Large intestine (tissue), 3 donors: ENCODE data around the gene CDK9. TPM values are rescaled to one million over a fixed set of nuclear protein-coding genes. Genes with fewer than 3 reads are reported as not detected.

ENCODE experiments used
- DNase-seq, 2 donors: peaks; one replicate each; pipeline versions ENCODE4 v3.0.0 to v3.0.0-alpha.2; 2013
- H3K27ac ChIP-seq: one replicate; pipeline ENCODE4 v1.5.1; 2013; ENCODE audit warnings: low read length
- H3K27me3 ChIP-seq: 2 replicates; pipeline ENCODE4 v1.6.1; 2013; ENCODE audit warnings: low read length; ENCODE audit not compliant: control insufficient read depth, insufficient read depth
- H3K36me3 ChIP-seq: 2 replicates; pipeline ENCODE4 v1.6.1; 2013; ENCODE audit warnings: low read length; ENCODE audit not compliant: control insufficient read depth, insufficient read depth
- H3K4me1 ChIP-seq: one replicate; pipeline ENCODE4 v1.6.1; 2013; ENCODE audit warnings: low read length; ENCODE audit not compliant: control insufficient read depth, insufficient read depth
- H3K4me3 ChIP-seq: one replicate; pipeline ENCODE4 v1.5.1; 2013; ENCODE audit warnings: low read length
- H3K9me3 ChIP-seq: one replicate; pipeline ENCODE4 v1.6.1; 2013; ENCODE audit warnings: mild to moderate bottlenecking, low read depth, low read length, moderate library complexity; ENCODE audit not compliant: control insufficient read depth
- WGBS: methylation state at CpG from one replicate; pipeline ENCODE4 v1.1.5; 2013; ENCODE audit warnings: low lambda C conversion rate; ENCODE audit not compliant: insufficient coverage; 5-methylcytosine and 5-hydroxymethylcytosine counted together
- polyA plus RNA-seq: library from polyadenylated mRNA; unstranded; fragments of 120-200 nt; gene quantifications from one replicate; pipeline ENCODE4 v1.2.1, GENCODE V29; 2013

The CDK9 gene
- polyA plus RNA-seq, 1 donor, result 57.4 TPM

DNA sequence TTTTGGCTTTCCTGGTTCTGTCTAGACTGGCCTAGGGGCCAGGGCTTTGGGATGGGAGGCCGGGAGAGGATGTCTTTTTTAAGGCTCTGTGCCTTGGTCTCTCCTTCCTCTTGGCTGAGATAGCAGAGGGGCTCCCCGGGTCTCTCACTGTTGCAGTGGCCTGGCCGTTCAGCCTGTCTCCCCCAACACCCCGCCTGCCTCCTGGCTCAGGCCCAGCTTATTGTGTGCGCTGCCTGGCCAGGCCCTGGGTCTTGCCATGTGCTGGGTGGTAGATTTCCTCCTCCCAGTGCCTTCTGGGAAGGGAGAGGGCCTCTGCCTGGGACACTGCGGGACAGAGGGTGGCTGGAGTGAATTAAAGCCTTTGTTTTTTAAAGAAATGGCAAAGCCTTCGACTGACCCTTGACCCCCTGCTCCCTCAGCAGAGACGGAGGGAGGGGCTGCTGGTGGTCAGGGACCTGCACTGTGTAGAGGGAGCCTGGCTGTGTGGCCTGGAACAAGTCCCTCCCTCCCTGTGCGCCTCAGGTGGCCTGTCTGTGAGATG, 27.9 kb downstream of the CDK9 start:
- H3K4me1 ChIP-seq, result peaks cover 11% of the 10 kb centered on the region
- no peak for DNase-seq
- no peak overlapping the region for H3K27ac ChIP-seq
- no peak overlapping the region for H3K4me3 ChIP-seq
- no peaks in the 10 kb centered on the region for H3K9me3 ChIP-seq
- no peaks in the 10 kb centered on the region for H3K27me3 ChIP-seq
- WGBS, result no CpG with 5 or more reads among the region's 9 CpGs
- peaks cover 53% of the 10 kb centered on the region for H3K36me3 ChIP-seq

DNA sequence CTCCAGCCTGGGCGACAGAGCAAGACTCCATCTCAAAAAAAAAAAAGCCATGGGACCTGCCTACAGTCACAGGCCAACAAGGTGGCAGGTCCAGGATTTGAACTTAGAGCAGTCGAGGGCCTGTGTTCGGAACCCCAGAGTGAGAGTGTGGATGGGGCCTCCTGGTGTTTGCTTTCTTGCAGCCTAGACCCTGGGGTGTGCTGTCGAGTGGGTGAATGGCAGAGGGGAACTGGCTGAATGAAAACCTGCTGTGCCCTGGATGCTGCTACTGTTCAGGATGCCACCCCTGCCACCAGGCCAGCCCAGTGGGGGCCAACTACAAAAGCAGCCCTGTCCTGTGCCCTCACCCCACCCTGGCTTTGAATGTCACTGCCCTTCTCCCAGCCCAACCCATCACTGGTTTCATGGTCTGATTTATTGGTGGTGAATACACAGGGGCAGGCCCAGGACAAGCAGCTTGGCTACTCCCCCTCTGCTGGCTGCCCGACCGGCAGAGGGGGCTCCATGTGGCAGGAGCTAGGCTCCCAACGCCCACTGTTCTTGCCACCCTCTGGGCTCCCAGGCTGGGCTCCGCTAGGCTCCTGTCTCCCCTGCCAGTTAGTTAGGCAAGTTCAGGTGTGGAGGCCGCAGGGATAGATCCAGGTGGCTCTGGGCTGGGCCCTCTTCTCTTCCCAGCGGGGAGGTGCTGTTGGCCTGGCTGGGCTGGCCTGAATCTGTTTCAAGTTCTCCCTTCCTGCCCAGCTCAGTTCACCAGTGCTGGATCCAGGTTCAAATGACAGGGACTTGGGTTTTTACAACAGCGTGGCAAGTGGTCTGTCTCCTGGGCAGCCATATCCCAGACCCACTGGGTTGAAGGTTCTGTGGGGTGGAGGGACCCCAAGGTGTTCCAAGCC, 29.0 kb downstream of the CDK9 start:
- no peak for DNase-seq
- H3K4me1 ChIP-seq, result peaks cover 4% of the 10 kb centered on the region
- H3K36me3 ChIP-seq, result peaks cover 61% of the 10 kb centered on the region
- no CpG with 5 or more reads among the region's 11 CpGs for WGBS
- no peak overlapping the region for H3K27ac ChIP-seq
- H3K27me3 ChIP-seq, result no peaks in the 10 kb centered on the region
- no peaks in the 10 kb centered on the region for H3K9me3 ChIP-seq
- H3K4me3 ChIP-seq, result no peak overlapping the region

DNA sequence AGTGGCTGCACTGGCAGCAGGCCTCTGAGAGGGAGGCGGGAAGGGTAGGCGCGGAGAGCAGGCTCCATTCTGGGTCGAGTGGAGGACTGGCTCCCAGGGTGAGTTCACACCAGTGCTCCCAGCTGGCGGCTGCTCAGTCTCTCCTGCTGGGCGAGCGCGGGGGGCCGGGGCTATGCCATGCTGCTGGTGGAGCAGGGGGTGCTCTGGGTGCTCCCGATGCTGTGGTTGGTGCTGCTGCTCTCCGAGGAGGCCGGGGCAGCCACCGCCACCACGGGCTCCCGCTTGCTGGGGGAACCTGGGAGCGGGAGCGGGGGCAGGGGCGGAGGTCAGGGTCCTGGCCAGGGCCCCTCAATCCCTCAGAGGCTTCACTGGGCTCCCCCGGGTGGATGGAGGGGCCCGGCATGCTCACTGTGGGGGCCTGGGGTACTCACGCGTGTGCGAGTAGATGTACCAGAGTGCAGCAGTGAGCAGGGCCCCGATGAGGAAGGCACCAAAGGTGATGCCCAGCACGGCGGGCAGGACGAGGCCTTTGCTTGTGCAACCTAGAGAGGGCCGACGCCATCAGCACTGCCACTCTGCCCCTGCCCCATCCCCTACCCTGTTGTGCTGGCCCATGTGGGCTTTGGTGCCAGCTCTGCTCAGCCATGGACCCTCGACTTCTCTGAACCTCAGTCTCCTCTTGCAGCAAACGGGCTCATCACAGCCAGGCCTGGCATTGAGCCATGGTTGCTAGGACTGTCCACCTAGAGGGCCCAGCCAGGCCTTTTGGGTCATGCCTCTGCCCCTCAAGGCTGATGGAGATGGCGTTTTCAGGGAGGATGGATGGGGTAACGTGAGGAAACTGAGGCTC, 29.9 kb downstream of the CDK9 start:
- no peak for DNase-seq
- no peaks in the 10 kb centered on the region for H3K4me1 ChIP-seq
- no CpG with 5 or more reads among the region's 33 CpGs for WGBS
- peaks cover 58% of the 10 kb centered on the region for H3K36me3 ChIP-seq
- H3K9me3 ChIP-seq, result no peaks in the 10 kb centered on the region
- no peak overlapping the region for H3K4me3 ChIP-seq
- no peak overlapping the region for H3K27ac ChIP-seq
- H3K27me3 ChIP-seq, result no peaks in the 10 kb centered on the region

DNA sequence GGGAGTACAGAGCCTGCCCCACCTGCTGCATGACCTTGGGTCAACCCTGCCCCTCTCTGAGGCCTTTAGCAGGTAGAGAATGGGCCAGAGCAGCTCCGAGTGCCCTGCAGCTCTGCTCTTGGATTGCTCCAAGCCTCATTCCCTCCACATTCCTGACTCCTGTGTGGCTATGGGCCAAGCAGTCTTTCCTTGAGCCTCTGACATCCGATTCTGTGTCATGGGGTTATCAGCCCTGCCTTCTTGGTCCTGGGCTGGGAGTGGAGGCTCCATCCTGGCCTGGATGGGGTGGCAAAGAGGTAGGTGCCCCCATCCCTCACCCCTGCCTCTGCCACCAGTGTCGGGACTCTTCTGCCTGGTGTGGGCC, 30.5 kb downstream of the CDK9 start:
- no peaks in the 10 kb centered on the region for H3K4me1 ChIP-seq
- no peak overlapping the region for H3K4me3 ChIP-seq
- no peak for DNase-seq
- WGBS, result no CpG with 5 or more reads among the region's 3 CpGs
- H3K9me3 ChIP-seq, result no peaks in the 10 kb centered on the region
- peaks cover 57% of the 10 kb centered on the region for H3K36me3 ChIP-seq
- H3K27ac ChIP-seq, result no peak overlapping the region
- no peaks in the 10 kb centered on the region for H3K27me3 ChIP-seq

DNA sequence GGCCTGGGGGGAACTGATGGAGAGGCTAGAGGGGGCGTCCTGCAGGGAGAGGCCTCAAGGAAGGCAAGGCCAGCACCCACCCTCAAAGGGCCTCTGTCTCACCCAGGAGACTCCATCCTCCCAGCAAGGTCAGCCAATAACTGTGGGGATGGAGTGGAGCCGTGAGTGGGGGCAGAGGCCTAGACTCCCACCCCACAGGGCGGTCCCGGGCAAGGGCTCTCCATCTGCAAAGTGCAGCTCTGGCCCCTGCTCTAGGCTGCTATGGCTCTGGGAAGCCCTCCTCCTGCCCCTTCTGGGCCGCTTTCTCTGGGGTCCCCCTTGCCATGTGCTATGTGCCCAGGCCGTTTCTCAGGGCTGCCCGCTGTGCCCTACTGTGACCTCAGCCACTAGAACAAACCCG, 30.9 kb downstream of the CDK9 start:
- no peaks in the 10 kb centered on the region for H3K9me3 ChIP-seq
- H3K4me3 ChIP-seq, result no peak overlapping the region
- no peaks in the 10 kb centered on the region for H3K27me3 ChIP-seq
- DNase-seq, result no peak
- WGBS, result no CpG with 5 or more reads among the region's 8 CpGs
- H3K36me3 ChIP-seq, result peaks cover 57% of the 10 kb centered on the region
- H3K4me1 ChIP-seq, result no peaks in the 10 kb centered on the region
- H3K27ac ChIP-seq, result no peak overlapping the region

DNA sequence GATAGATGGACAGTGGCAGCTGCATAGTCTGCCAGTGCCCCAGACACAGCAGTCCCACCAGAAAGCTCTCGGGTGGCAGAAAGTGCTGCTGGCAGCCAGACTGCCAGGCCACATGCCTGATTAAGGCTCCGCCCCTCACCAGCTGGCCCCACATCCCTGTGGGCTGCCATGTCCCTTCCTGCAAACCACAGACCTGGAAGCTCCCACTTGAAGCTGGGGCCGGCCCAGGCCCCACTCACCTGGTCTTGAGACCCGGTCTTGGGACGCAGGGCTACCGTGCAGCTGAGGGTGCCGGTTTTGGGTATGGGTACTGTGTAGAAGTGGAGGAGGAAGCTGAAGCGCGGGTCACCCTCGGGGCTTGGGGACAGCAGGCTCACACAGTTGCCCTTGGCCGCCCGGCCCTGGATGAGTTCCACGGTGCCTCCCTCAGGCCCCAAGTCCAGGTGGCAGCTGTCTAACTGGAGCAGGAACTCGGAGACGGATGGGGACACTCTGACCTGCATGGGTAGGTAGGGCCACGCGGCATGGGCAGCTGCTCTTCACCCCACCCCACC, 32.1 kb downstream of the CDK9 start:
- H3K9me3 ChIP-seq, result no peaks in the 10 kb centered on the region
- H3K27me3 ChIP-seq, result no peaks in the 10 kb centered on the region
- no peak overlapping the region for H3K27ac ChIP-seq
- no CpG with 5 or more reads among the region's 17 CpGs for WGBS
- H3K36me3 ChIP-seq, result peaks cover 52% of the 10 kb centered on the region
- no peak for DNase-seq
- no peak overlapping the region for H3K4me3 ChIP-seq
- H3K4me1 ChIP-seq, result no peaks in the 10 kb centered on the region

DNA sequence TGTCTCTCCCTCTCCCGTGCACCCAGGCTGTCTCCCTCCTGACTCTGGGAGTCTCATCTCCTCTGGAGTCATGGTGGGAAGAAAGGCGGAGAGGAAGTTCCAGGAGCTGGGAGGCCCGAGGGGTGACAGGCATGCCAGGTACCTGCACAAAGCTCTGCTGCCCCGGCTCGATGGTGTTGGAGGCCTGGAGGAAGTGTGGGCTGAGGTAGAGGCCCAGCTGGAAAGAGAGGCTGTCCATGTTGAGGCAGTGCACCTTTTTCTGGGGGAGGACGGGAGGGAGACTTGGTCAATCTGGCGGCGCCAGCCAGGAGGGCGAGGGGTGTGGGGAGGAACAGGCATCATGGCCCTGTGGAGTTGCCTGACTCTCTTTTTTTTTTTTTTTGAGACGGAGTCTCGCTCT, 32.7 kb downstream of the CDK9 start:
- peaks cover 46% of the 10 kb centered on the region for H3K36me3 ChIP-seq
- no peaks in the 10 kb centered on the region for H3K27me3 ChIP-seq
- DNase-seq, result no peak
- H3K27ac ChIP-seq, result no peak overlapping the region
- no peaks in the 10 kb centered on the region for H3K4me1 ChIP-seq
- no peak overlapping the region for H3K4me3 ChIP-seq
- no peaks in the 10 kb centered on the region for H3K9me3 ChIP-seq
- no CpG with 5 or more reads among the region's 11 CpGs for WGBS

DNA sequence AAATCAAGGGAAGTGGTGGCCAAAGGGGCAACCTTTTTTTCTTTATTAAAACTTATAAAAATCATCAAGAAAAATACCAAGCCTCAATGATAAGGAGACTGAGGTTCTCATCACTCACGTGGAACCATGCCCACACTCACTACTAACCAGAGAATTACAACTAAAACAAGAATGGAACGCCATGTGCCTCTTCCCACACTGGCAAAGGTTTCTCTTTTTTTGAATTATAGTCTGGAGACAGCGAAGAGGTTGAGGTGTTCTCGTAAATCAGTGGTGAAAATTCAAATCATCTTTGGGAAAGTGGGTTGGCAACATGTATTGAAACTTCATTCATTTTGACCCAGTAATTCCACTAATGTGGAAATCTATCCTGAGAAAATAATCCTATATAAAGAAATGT, 36.3 kb downstream of the CDK9 start:
- Histone ChIP-seq H3K36me3 (peaks cover 19% of the 10 kb centered on the region), H3K4me1 (peaks cover 6% of the 10 kb centered on the region), H3K27me3 (peaks cover 13% of the 10 kb centered on the region), H3K4me3 (no peak overlapping the region), H3K27ac (no peak overlapping the region), H3K9me3 (no peaks in the 10 kb centered on the region)
- DNase-seq, result no peak
- no CpG with 5 or more reads among the region's 4 CpGs for WGBS

DNA sequence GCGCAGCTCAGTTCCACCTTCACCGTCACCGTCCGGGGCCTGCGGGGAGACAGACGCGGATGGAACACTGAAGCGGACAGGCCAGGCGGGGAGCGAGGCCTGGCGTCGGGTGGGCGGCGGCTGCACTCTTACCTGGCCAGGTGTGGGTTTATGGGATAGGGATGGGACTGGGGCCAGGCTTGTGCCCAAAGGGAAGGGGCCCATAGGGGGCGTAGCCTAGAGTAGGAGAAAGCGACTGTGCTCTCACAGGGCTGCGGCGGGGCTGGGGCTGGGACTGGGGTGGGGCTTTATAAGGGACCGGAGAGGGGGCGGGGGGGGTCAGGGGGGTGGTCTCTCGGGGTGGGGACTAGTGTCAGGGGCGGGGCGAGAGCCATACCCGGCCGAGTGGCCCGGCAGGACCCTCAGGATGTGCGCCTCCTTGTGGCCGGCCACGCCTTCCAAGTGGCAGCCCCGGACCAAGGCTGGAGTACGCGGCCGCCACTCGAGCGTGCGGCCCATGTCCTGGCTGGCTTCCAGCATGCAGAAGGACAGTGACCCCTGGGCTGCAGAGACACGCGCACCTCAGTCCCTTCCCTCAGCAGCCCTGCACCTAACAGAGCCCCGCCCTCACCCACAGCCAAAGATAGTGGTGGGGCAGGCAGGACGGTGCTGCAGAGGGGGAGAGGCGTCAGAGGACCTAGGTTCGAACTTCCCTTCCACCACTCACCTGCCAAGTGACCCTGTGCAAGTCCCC, 39.7 kb downstream of the CDK9 start:
- Histone ChIP-seq H3K36me3 (no peaks in the 10 kb centered on the region), H3K9me3 (no peaks in the 10 kb centered on the region), H3K27ac (no peak overlapping the region), H3K4me3 (no peak overlapping the region), H3K27me3 (peaks cover 21% of the 10 kb centered on the region), H3K4me1 (peaks cover 10% of the 10 kb centered on the region)
- no CpG with 5 or more reads among the region's 42 CpGs for WGBS
- DNase-seq, result peak; percentile 53 to 61
